Mesendoderm (in vitro differentiated cells): ENCODE data around the gene KIF6.

Experiments used
- DNase-seq: peaks from one replicate; pipeline ENCODE4 v3.0.0; 2013
- H2AK5ac ChIP-seq: 2 replicates; pipeline ENCODE4 v1.6.1; 2013; ENCODE audit warnings: low read length, inconsistent platforms
- H2BK120ac ChIP-seq: 2 replicates; pipeline ENCODE4 v1.6.1; 2013; ENCODE audit warnings: low read depth, mild to moderate bottlenecking, low read length, moderate library complexity, mixed read lengths
- H2BK15ac ChIP-seq: replicated peaks from 2 replicates; pipeline ENCODE4 v1.6.1; 2013; ENCODE audit warnings: low read depth, mild to moderate bottlenecking, moderate library complexity
- H2BK5ac ChIP-seq: 2 replicates; pipeline ENCODE4 v1.6.1; 2013; ENCODE audit warnings: low read length, inconsistent platforms
- H3K18ac ChIP-seq: 2 replicates; pipeline ENCODE4 v1.6.1; 2013; ENCODE audit warnings: mild to moderate bottlenecking, low read length, mixed read lengths
- H3K23ac ChIP-seq: one replicate; pipeline ENCODE4 v1.6.1; 2013; ENCODE audit warnings: low read length
- H3K27ac ChIP-seq: 2 replicates; pipeline ENCODE4 v1.5.1; 2013; ENCODE audit warnings: low read depth, mild to moderate bottlenecking, inconsistent platforms, low read length, moderate library complexity
- H3K27me3 ChIP-seq: 2 replicates; pipeline ENCODE4 v1.6.1; 2013; ENCODE audit warnings: low read length, control low read depth, mild to moderate bottlenecking, inconsistent platforms; ENCODE audit not compliant: insufficient read depth, poor library complexity
- H3K36me3 ChIP-seq: 2 replicates; pipeline ENCODE4 v1.6.1; 2013; ENCODE audit warnings: low read length, inconsistent platforms; ENCODE audit not compliant: control insufficient read depth, insufficient read depth
- H3K4ac ChIP-seq: one replicate; pipeline ENCODE4 v1.6.1; 2013; ENCODE audit warnings: low read depth, mild to moderate bottlenecking, low read length, moderate library complexity
- H3K4me1 ChIP-seq: 2 replicates; pipeline ENCODE4 v1.6.1; 2013; ENCODE audit warnings: low read depth, low read length, inconsistent platforms; ENCODE audit not compliant: control insufficient read depth
- H3K4me2 ChIP-seq: 2 replicates; pipeline ENCODE4 v1.6.1; 2013; ENCODE audit warnings: low read length
- H3K4me3 ChIP-seq: 2 replicates; pipeline ENCODE4 v1.5.1; 2013; ENCODE audit warnings: mild to moderate bottlenecking, low read length
- H3K56ac ChIP-seq: one replicate; pipeline ENCODE4 v1.6.1; 2013; ENCODE audit warnings: low read length
- H3K79me1 ChIP-seq: 2 replicates; pipeline ENCODE4 v1.6.1; 2013; ENCODE audit warnings: low read length, inconsistent platforms
- H3K79me2 ChIP-seq: 2 replicates; pipeline ENCODE4 v1.6.1; 2013; ENCODE audit warnings: mild to moderate bottlenecking, low read length; ENCODE audit not compliant: control insufficient read depth, insufficient read depth
- H3K9ac ChIP-seq: 2 replicates; pipeline ENCODE4 v1.6.1; 2013; ENCODE audit warnings: low read length, inconsistent platforms
- H4K5ac ChIP-seq: one replicate; pipeline ENCODE4 v1.6.1; 2013; ENCODE audit warnings: low read length
- H4K8ac ChIP-seq: one replicate; pipeline ENCODE4 v1.6.1; 2013; ENCODE audit warnings: low read depth, mild to moderate bottlenecking, control low read depth, low read length, moderate library complexity
- WGBS: extraction: QIAGEN DNeasy Blood & Tissue Kit; methylation state at CpG from one replicate; pipeline ENCODE4 v1.1.7; 2013; ENCODE audit warnings: low lambda C conversion rate, missing lambda C conversion rate; ENCODE audit not compliant: insufficient coverage; ENCODE audit errors: extremely low coverage; 5-methylcytosine and 5-hydroxymethylcytosine counted together

The KIF6 gene

GRCh38 chr6:39330476-39330875 lies 394.7 kb downstream of the KIF6 start:
- Histone ChIP-seq H2AK5ac (no peak overlapping the region), H3K36me3 (no peaks in the 10 kb centered on the region), H3K23ac (no peak overlapping the region), H3K4me2 (no peak overlapping the region), H3K4me3 (no peak overlapping the region), H2BK5ac (no peak overlapping the region), H3K18ac (no peak overlapping the region), H3K79me2 (no peaks in the 10 kb centered on the region), H3K79me1 (no peaks in the 10 kb centered on the region), H3K9ac (no peak overlapping the region), H4K8ac (no peak overlapping the region), H3K4ac (no peak overlapping the region), H3K4me1 (no peaks in the 10 kb centered on the region), H2BK120ac (no peak overlapping the region), H3K56ac (no peak overlapping the region), H4K5ac (no peak overlapping the region), H3K27me3 (no peaks in the 10 kb centered on the region), H3K27ac (no peak overlapping the region), H2BK15ac (no peak overlapping the region)
- WGBS: no CpG with 5 or more reads among the region's 3 CpGs
- no peak for DNase-seq

GRCh38 chr6:39330057-39330456 lies 395.2 kb downstream of the KIF6 start:
- no peak for DNase-seq
- Histone ChIP-seq H3K23ac (no peak overlapping the region), H3K79me2 (no peaks in the 10 kb centered on the region), H4K5ac (no peak overlapping the region), H3K18ac (no peak overlapping the region), H4K8ac (no peak overlapping the region), H2AK5ac (no peak overlapping the region), H3K27me3 (no peaks in the 10 kb centered on the region), H3K9ac (no peak overlapping the region), H2BK5ac (no peak overlapping the region), H3K4me1 (no peaks in the 10 kb centered on the region), H3K27ac (no peak overlapping the region), H3K36me3 (no peaks in the 10 kb centered on the region), H3K79me1 (no peaks in the 10 kb centered on the region), H3K4me2 (no peak overlapping the region), H2BK15ac (no peak overlapping the region), H3K56ac (no peak overlapping the region), H3K4me3 (no peak overlapping the region), H3K4ac (no peak overlapping the region), H2BK120ac (no peak overlapping the region)
- WGBS: no CpG with 5 or more reads among the region's 3 CpGs

GRCh38 chr6:39328066-39328465 lies 397.1 kb downstream of the KIF6 start:
- no CpG with 5 or more reads among the region's 12 CpGs for WGBS
- Histone ChIP-seq H3K56ac (no peak overlapping the region), H3K4me1 (no peaks in the 10 kb centered on the region), H3K79me2 (no peaks in the 10 kb centered on the region), H3K27me3 (no peaks in the 10 kb centered on the region), H3K4me3 (no peak overlapping the region), H3K23ac (no peak overlapping the region), H3K4ac (no peak overlapping the region), H2AK5ac (no peak overlapping the region), H3K4me2 (no peak overlapping the region), H4K5ac (no peak overlapping the region), H3K9ac (no peak overlapping the region), H2BK120ac (no peak overlapping the region), H3K79me1 (no peaks in the 10 kb centered on the region), H3K27ac (no peak overlapping the region), H2BK5ac (no peak overlapping the region), H3K18ac (no peak overlapping the region), H3K36me3 (no peaks in the 10 kb centered on the region), H4K8ac (no peak overlapping the region), H2BK15ac (no peak overlapping the region)
- no peak for DNase-seq

- Histone ChIP-seq H2BK120ac (no peak overlapping the region), H3K9ac (no peak overlapping the region), H3K36me3 (no peaks in the 10 kb centered on the region), H3K4me2 (no peak overlapping the region), H3K23ac (no peak overlapping the region), H3K4me3 (no peak overlapping the region), H3K4ac (no peak overlapping the region), H2BK15ac (no peak overlapping the region), H3K79me2 (no peaks in the 10 kb centered on the region), H3K4me1 (no peaks in the 10 kb centered on the region), H4K5ac (no peak overlapping the region), H3K27me3 (no peaks in the 10 kb centered on the region), H4K8ac (no peak overlapping the region), H3K56ac (no peak overlapping the region), H2BK5ac (no peak overlapping the region), H3K79me1 (no peaks in the 10 kb centered on the region), H3K27ac (no peak overlapping the region), H2AK5ac (no peak overlapping the region), H3K18ac (no peak overlapping the region)
- no CpG with 5 or more reads among the region's 5 CpGs for WGBS
- DNase-seq: no peak
Measured at GRCh38 chr6:39327507-39327906, 397.7 kb downstream of the KIF6 start.

- Histone ChIP-seq H2AK5ac (no peak within 1 kb of the TSS), H4K8ac (no peak within 1 kb of the TSS), H3K4me1 (no peaks in the 10 kb centered on the region), H3K79me1 (no peaks in the 10 kb centered on the region), H3K56ac (no peak within 1 kb of the TSS), H3K4ac (no peak within 1 kb of the TSS), H3K18ac (no peak within 1 kb of the TSS), H2BK15ac (no peak within 1 kb of the TSS), H4K5ac (no peak within 1 kb of the TSS), H3K36me3 (no peaks in the 10 kb centered on the region), H3K4me2 (no peak within 1 kb of the TSS), H3K27me3 (no peaks in the 10 kb centered on the region), H2BK5ac (no peak within 1 kb of the TSS), H3K79me2 (no peaks in the 10 kb centered on the region), H2BK120ac (no peak within 1 kb of the TSS), H3K9ac (no peak within 1 kb of the TSS), H3K27ac (no peak within 1 kb of the TSS), H3K4me3 (no peak within 1 kb of the TSS), H3K23ac (no peak within 1 kb of the TSS)
- no peak for DNase-seq
- WGBS: no CpG with 5 or more reads among the region's 11 CpGs
Measured at GRCh38 chr6:39322306-39322850, 402.8 kb downstream of the KIF6 start, which contains the start of gene KCNK16. Gene KCNK16, minus strand, starts transcription at chr6:39322702. Its CDS starts 162 bp downstream, at chr6:39322540.

GRCh38 chr6:39321761-39322160 lies 403.4 kb downstream of the KIF6 start:
- WGBS: no CpG with 5 or more reads among the region's 5 CpGs
- no peak overlapping the region for H2AK5ac ChIP-seq

More at GRCh38 chr6:39321761-39322160, 403.4 kb downstream of the KIF6 start:
- no peak overlapping the region for H4K8ac ChIP-seq
- H3K27ac ChIP-seq: no peak overlapping the region
- H3K23ac ChIP-seq: no peak overlapping the region
- H2BK15ac ChIP-seq: no peak overlapping the region
- no peak overlapping the region for H3K4ac ChIP-seq
- H3K79me1 ChIP-seq: no peaks in the 10 kb centered on the region
- no peaks in the 10 kb centered on the region for H3K36me3 ChIP-seq
- H2BK120ac ChIP-seq: no peak overlapping the region
- no peak for DNase-seq
- no peak overlapping the region for H4K5ac ChIP-seq
- no peak overlapping the region for H3K56ac ChIP-seq
- H3K4me3 ChIP-seq: no peak overlapping the region
- H3K4me1 ChIP-seq: no peaks in the 10 kb centered on the region
- no peak overlapping the region for H2BK5ac ChIP-seq
- no peak overlapping the region for H3K9ac ChIP-seq
- H3K4me2 ChIP-seq: no peak overlapping the region
- H3K79me2 ChIP-seq: no peaks in the 10 kb centered on the region
- H3K18ac ChIP-seq: no peak overlapping the region
- no peaks in the 10 kb centered on the region for H3K27me3 ChIP-seq
